Measurements from ENCODE around the gene SET.

SET gene

GRCh38 chr9:128720841-128721486, 31.9 kb downstream of the SET start (continued):
- no peak for TF ChIP-seq ZNF565 (CRISPR knock-in tag; conservative IDR thresholded peaks at IDR 0.05; ENCODE audit: low read depth)
- TF ChIP-seq PPARA (CRISPR knock-in tag; IDR thresholded peaks at IDR 0.05; ENCODE audit: borderline replicate concordance): no peak
- no peak for TF ChIP-seq GLIS3 (CRISPR knock-in tag; IDR thresholded peaks at IDR 0.05)

GRCh38 chr9:128721487-128722010, 32.5 kb downstream of the SET start:
- no peak for TF ChIP-seq PPARA (CRISPR knock-in tag; IDR thresholded peaks at IDR 0.05; ENCODE audit: borderline replicate concordance)
- no peak for TF ChIP-seq ZNF565 (CRISPR knock-in tag; conservative IDR thresholded peaks at IDR 0.05; ENCODE audit: low read depth)
- no peak for TF ChIP-seq PATZ1 (CRISPR knock-in tag; IDR thresholded peaks at IDR 0.05; ENCODE audit: borderline replicate concordance)
- no peak for TF ChIP-seq RARB (CRISPR knock-in tag; IDR thresholded peaks at IDR 0.05)
- TF ChIP-seq ZFP30 (CRISPR knock-in tag; IDR thresholded peaks at IDR 0.05): no peak
- no peak for TF ChIP-seq ZNF8 (CRISPR knock-in tag; IDR thresholded peaks at IDR 0.05)
- TF ChIP-seq ZFP3 (CRISPR knock-in tag; IDR thresholded peaks at IDR 0.05): no peak
- TF ChIP-seq, protein P1, sequence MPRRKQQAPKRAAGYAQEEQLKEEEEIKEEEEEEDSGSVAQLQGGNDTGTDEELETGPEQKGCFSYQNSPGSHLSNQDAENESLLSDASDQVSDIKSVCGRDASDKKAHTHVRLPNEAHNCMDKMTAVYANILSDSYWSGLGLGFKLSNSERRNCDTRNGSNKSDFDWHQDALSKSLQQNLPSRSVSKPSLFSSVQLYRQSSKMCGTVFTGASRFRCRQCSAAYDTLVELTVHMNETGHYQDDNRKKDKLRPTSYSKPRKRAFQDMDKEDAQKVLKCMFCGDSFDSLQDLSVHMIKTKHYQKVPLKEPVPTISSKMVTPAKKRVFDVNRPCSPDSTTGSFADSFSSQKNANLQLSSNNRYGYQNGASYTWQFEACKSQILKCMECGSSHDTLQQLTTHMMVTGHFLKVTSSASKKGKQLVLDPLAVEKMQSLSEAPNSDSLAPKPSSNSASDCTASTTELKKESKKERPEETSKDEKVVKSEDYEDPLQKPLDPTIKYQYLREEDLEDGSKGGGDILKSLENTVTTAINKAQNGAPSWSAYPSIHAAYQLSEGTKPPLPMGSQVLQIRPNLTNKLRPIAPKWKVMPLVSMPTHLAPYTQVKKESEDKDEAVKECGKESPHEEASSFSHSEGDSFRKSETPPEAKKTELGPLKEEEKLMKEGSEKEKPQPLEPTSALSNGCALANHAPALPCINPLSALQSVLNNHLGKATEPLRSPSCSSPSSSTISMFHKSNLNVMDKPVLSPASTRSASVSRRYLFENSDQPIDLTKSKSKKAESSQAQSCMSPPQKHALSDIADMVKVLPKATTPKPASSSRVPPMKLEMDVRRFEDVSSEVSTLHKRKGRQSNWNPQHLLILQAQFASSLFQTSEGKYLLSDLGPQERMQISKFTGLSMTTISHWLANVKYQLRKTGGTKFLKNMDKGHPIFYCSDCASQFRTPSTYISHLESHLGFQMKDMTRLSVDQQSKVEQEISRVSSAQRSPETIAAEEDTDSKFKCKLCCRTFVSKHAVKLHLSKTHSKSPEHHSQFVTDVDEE (CRISPR knock-in tag; IDR thresholded peaks at IDR 0.05): no peak
- TF ChIP-seq ZNF70 (CRISPR knock-in tag; IDR thresholded peaks at IDR 0.05): no peak
- TF ChIP-seq CSDC2 (CRISPR knock-in tag; IDR thresholded peaks at IDR 0.05): no peak
- ATAC-seq: no peak

- TF ChIP-seq PPARA (CRISPR knock-in tag; IDR thresholded peaks at IDR 0.05; ENCODE audit: borderline replicate concordance): no peak
- TF ChIP-seq ARNTL (CRISPR knock-in tag; IDR thresholded peaks at IDR 0.05; ENCODE audit: borderline replicate concordance, low read depth): no peak
- TF ChIP-seq, protein P2, sequence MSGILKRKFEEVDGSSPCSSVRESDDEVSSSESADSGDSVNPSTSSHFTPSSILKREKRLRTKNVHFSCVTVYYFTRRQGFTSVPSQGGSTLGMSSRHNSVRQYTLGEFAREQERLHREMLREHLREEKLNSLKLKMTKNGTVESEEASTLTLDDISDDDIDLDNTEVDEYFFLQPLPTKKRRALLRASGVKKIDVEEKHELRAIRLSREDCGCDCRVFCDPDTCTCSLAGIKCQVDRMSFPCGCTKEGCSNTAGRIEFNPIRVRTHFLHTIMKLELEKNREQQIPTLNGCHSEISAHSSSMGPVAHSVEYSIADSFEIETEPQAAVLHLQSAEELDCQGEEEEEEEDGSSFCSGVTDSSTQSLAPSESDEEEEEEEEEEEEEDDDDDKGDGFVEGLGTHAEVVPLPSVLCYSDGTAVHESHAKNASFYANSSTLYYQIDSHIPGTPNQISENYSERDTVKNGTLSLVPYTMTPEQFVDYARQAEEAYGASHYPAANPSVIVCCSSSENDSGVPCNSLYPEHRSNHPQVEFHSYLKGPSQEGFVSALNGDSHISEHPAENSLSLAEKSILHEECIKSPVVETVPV (CRISPR knock-in tag; IDR thresholded peaks at IDR 0.05): no peak
- TF ChIP-seq GLIS3 (CRISPR knock-in tag; IDR thresholded peaks at IDR 0.05): no peak
- no peak for TF ChIP-seq TOX (CRISPR knock-in tag; IDR thresholded peaks at IDR 0.05; ENCODE audit: borderline replicate concordance)
- no peak for TF ChIP-seq ZNF8 (CRISPR knock-in tag; IDR thresholded peaks at IDR 0.05)
- TF ChIP-seq PATZ1 (CRISPR knock-in tag; IDR thresholded peaks at IDR 0.05; ENCODE audit: borderline replicate concordance): no peak
- no peak for TF ChIP-seq ZFP3 (CRISPR knock-in tag; IDR thresholded peaks at IDR 0.05)
Observed at GRCh38 chr9:128722380-128723351, 33.6 kb downstream of the SET start.

DNA sequence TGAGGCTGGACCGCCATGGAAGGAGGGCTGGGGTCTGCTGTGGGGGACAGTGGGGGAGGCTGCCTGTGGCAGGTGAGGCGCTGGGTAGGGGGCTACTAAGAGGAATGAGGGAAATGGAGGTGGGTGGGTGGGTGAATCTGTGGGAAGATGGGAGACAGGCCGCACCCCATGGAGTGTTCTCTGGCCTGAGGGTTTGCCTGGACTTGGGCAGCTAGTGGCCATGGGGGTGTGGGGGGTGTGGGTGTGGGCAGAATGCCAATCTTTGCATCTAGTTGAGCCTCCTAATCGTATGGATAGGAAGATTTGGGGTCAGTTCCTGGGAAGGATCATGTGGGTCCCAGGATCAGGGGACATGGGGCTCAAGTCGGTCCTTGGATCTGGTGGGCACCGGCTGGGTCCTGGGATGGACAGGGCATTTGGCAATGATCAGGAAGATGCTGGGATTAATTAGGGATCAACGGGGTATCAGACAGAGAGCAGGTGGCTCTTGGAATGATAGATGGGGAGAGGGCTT, 34.4 kb downstream of the SET start:
- TF ChIP-seq PATZ1 (CRISPR knock-in tag; IDR thresholded peaks at IDR 0.05; ENCODE audit: borderline replicate concordance) (no peak), ZNF8 (CRISPR knock-in tag; IDR thresholded peaks at IDR 0.05) (no peak), ZFP3 (CRISPR knock-in tag; IDR thresholded peaks at IDR 0.05) (no peak), ISL1 (CRISPR knock-in tag; IDR thresholded peaks at IDR 0.05) (no peak), ARNTL (CRISPR knock-in tag; IDR thresholded peaks at IDR 0.05; ENCODE audit: borderline replicate concordance, low read depth) (no peak), ZNF565 (CRISPR knock-in tag; conservative IDR thresholded peaks at IDR 0.05; ENCODE audit: low read depth) (no peak), CSDC2 (CRISPR knock-in tag; IDR thresholded peaks at IDR 0.05) (no peak), TOX (CRISPR knock-in tag; IDR thresholded peaks at IDR 0.05; ENCODE audit: borderline replicate concordance) (no peak)
- ATAC-seq: no peak

More at GRCh38 chr9:128722380-128723351, 33.6 kb downstream of the SET start:
- ATAC-seq: no peak
